Measurements from ENCODE around the gene LEAP2. TPM values are rescaled to one million over a fixed set of nuclear protein-coding genes. Genes with fewer than 3 reads are reported as not detected.

LEAP2 gene
- total RNA-seq, 2 donors from 2014 or later = 0.32 to 1.4 TPM

DNA sequence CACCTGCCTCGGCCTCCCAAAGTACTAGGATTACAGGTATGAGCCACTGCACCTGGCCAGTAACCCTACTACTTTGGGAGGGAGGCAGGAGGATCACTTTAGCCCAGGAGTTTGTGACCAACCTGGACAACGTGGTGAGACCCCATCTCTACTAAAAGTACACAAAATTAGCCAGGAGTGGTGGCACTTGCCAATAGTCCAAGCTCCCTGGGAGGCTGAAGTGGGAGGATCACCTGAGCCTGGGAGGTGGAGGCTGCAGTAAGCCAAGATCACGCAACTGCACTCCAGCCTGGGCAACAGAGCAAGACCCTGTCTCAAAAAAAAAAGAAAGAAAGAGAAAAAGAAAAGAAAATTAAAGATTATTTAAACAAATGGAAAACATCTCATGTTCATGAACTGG is 17.5 kb upstream of the LEAP2 start:
- no peak for TF ChIP-seq POLR2AphosphoS5 (IDR thresholded peaks at IDR 0.05)
- no peak for TF ChIP-seq POLR2A (IDR thresholded peaks at IDR 0.05)
- TF ChIP-seq CTCF (IDR thresholded peaks at IDR 0.05) = no peak
- no peaks in the 10 kb centered on the region for H3K27me3 ChIP-seq (replicated peaks; ENCODE audit: insufficient read depth)
- intact Hi-C loops (cut with DNase I) = no loop called here
- H3K36me3 ChIP-seq = no peaks in the 10 kb centered on the region
- H3K9me3 ChIP-seq = no peaks in the 10 kb centered on the region
- no peak overlapping the region for H3K4me3 ChIP-seq
- H3K27ac ChIP-seq = no peak overlapping the region
- no peaks in the 10 kb centered on the region for H3K4me1 ChIP-seq (replicated peaks)
- DNase-seq (ENCODE audit: low spot score) = no peak
- WGBS = 92% methylated on average over 3 of the region's 3 CpGs

GRCh38 chr5:132859889-132860437 is 13.5 kb upstream of the LEAP2 start:
- 96% methylated on average over 2 of the region's 2 CpGs for WGBS
- DNase-seq (ENCODE audit: low spot score) = no peak
- Histone ChIP-seq H3K9me3 (no peaks in the 10 kb centered on the region), H3K36me3 (no peaks in the 10 kb centered on the region), H3K27ac (no peak overlapping the region), H3K4me1 (replicated peaks) (no peaks in the 10 kb centered on the region), H3K27me3 (replicated peaks; ENCODE audit: insufficient read depth) (no peaks in the 10 kb centered on the region), H3K4me3 (no peak overlapping the region)
- TF ChIP-seq CTCF (IDR thresholded peaks at IDR 0.05) (no peak), POLR2AphosphoS5 (IDR thresholded peaks at IDR 0.05) (no peak), POLR2A (IDR thresholded peaks at IDR 0.05) (no peak)
- intact Hi-C loops (cut with DNase I) = no loop called here

DNA sequence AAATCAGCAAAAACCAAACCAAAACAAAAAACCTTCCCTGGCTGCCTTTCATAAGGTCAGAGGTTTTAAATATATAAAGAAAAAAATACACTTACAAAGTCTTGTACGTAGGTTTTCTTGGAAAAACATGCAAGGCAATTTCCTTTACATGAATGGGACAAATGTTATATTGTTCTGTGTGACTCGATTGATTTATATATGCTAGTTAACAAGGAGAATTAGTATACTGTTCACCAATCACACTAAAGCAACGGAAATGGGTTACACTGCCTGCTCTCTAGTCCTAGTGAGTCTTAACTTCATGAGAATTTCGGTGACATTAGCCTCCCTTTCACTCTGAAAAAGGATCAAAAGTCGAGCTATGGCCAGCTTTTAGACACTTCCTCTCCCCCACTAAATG is 12.7 kb upstream of the LEAP2 start:
- no peak overlapping the region for H3K27ac ChIP-seq
- DNase-seq (ENCODE audit: low spot score) = no peak
- H3K27me3 ChIP-seq (replicated peaks; ENCODE audit: insufficient read depth) = no peaks in the 10 kb centered on the region
- H3K4me1 ChIP-seq (replicated peaks) = no peaks in the 10 kb centered on the region
- no peak overlapping the region for H3K4me3 ChIP-seq
- intact Hi-C loops (cut with DNase I) = no loop called here
- no peak for TF ChIP-seq POLR2A (IDR thresholded peaks at IDR 0.05)
- no peak for TF ChIP-seq CTCF (IDR thresholded peaks at IDR 0.05)
- TF ChIP-seq POLR2AphosphoS5 (IDR thresholded peaks at IDR 0.05) = no peak
- WGBS = 63% methylated on average over 5 of the region's 5 CpGs
- no peaks in the 10 kb centered on the region for H3K36me3 ChIP-seq
- no peaks in the 10 kb centered on the region for H3K9me3 ChIP-seq

GRCh38 chr5:132865668-132866341 is 7.7 kb upstream of the LEAP2 start:
- H3K27me3 ChIP-seq (replicated peaks; ENCODE audit: insufficient read depth) = no peaks in the 10 kb centered on the region
- H3K36me3 ChIP-seq = peaks cover 0 to 10% of the 10 kb centered on the region in 2 donors
- H3K4me1 ChIP-seq (replicated peaks) = peaks cover 5% of the 10 kb centered on the region
- peak overlapping the region; percentile 73 to 87 for H3K4me3 ChIP-seq
- DNase-seq (ENCODE audit: low spot score) = no peak
- intact Hi-C loops (cut with DNase I) = loop anchor here (5.0 kb wide), 2 partner anchors 34 to 96 kb away; partner anchors contain the start of genes AFF4 and SHROOM1
- TF ChIP-seq POLR2AphosphoS5 (IDR thresholded peaks at IDR 0.05) (no peak), POLR2A (IDR thresholded peaks at IDR 0.05) (no peak), CTCF (IDR thresholded peaks at IDR 0.05) (no peak)
- WGBS = 28% methylated on average over 30 of the region's 30 CpGs
- peak overlapping the region; percentile 94 for H3K27ac ChIP-seq
- no peaks in the 10 kb centered on the region for H3K9me3 ChIP-seq

Measured in prostate gland (tissue), 2 donors.